ENCODE results near the gene KCNQ1. TPM values are rescaled to one million over a fixed set of nuclear protein-coding genes. Genes with fewer than 3 reads are reported as not detected.
A peak's percentile ranks its signal among the peaks of the same experiment; 100 is the strongest.

The KCNQ1 gene
- total and polyA plus RNA-seq, 7 experiments from 2014 or later, result 14.7 to 46.4 (median 36.9) TPM

DNA sequence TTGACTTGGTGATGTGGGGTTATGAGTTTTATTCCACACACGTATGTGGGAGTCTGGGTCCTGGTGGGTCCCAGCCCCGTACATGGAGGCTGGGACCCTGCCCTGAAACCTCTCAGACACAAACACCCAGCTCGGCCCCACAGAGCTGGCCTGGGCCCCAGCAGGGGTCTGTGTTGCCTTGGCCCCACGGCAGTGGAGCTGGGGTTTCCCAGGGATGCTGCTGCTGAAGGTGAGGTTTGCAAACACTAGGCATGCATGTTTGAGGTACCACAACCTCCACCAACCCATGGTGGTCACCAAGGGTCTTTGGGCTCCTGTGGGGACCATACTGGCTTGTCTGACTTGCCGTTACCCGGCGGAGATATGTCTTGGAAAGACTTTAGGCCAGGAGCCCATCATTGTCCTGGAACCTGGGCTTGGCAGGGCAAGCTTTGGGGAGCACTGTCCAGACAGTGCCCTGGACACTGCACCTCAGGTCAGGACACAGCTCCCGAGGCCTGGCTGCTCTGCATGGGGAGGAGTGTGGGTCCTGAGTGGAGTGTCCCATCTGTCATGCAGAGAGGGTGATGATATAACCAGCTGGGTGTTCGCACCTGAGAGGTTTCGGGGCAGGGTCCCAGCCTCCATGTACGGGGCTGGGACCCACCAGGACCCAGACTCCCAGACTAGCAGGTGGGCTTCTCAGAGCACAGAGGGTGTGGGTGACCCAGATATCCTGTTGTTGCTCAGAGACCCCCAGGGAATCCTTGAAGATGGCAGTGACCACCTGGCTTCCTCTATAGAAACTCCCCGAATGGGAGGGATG is 63.3 kb downstream of the KCNQ1 start:
- H3K4me3 Mint-ChIP-seq, result no peak overlapping the region
- Histone ChIP-seq H3K9me3 (ENCODE audit: control insufficient read depth in 2 of 3, low read length in 3 of 3) (no peaks in the 10 kb centered on the region), H3K36me3 (ENCODE audit: control insufficient read depth in 2 of 3, insufficient read depth in 3 of 3, low read length in 3 of 3) (no peaks in the 10 kb centered on the region), H3K27ac (ENCODE audit: low read depth, low read length) (no peak overlapping the region), H3K27me3 (ENCODE audit: control insufficient read depth in 2 of 2, insufficient read depth in 2 of 2, low read length in 2 of 2) (no peaks in the 10 kb centered on the region), H3K4me1 (ENCODE audit: control insufficient read depth in 2 of 2, insufficient read depth in 2 of 2, low read length in 2 of 2) (no peaks in the 10 kb centered on the region), H3K4me3 (ENCODE audit: low read length) (no peak overlapping the region)
- H3K27ac Mint-ChIP-seq, result no peak overlapping the region
- POLR2A ChIA-PET, result no interaction called here
- ATAC-seq (no peak), DNase-seq (no peak)
- peaks cover 0 to 2% (median 0%) of the 10 kb centered on the region in 5 donors for H3K27me3 Mint-ChIP-seq
- peaks cover 5 to 54% (median 38%) of the 10 kb centered on the region in 7 donors for H3K4me1 Mint-ChIP-seq
- H3K9me3 Mint-ChIP-seq, result peaks cover 0 to 2% (median 0%) of the 10 kb centered on the region in 11 donors
- CTCF ChIA-PET, result interaction anchor here (0.7 kb wide), 1 partner anchor 22 kb away, joined by 3 read pairs; no protein-coding TSS in a partner anchor
- H3K36me3 Mint-ChIP-seq, result peaks cover 0 to 4% (median 0%) of the 10 kb centered on the region in 5 donors
- intact Hi-C loops (cut with micrococcal nuclease), result no loop called here

DNA sequence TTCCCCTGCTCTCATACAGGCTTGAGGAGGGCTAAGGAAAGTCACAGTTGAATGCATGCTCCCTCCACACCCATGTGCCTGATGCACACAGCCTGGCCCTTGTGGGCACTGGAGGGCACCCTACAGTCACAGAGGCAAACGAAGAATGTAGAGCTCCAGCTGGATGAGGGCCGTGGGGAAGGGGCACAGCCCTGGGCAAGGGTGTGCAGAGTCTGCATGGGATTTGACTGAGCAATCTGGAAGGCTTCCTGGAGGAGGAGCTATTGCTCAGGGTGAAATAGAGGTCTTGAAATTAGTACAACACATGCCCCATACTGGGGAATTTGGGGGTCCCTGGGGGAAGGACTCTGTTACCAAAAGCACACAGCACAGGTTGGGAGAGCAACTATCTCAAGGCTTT is 64.0 kb downstream of the KCNQ1 start:
- Mint-ChIP-seq H3K4me3 (no peak overlapping the region), H3K27me3 (peaks cover 0 to 2% (median 0%) of the 10 kb centered on the region in 5 donors), H3K4me1 (peaks cover 5 to 51% (median 37%) of the 10 kb centered on the region in 7 donors), H3K36me3 (peaks cover 0 to 4% (median 0%) of the 10 kb centered on the region in 5 donors), H3K27ac (peak overlapping the region in 2 of 9 donors; percentile 32 to 54), H3K9me3 (peaks cover 0 to 2% (median 0%) of the 10 kb centered on the region in 11 donors)
- DNase-seq (no peak), ATAC-seq (no peak)
- Histone ChIP-seq H3K9me3 (ENCODE audit: control insufficient read depth in 2 of 3, low read length in 3 of 3) (no peaks in the 10 kb centered on the region), H3K36me3 (ENCODE audit: control insufficient read depth in 2 of 3, insufficient read depth in 3 of 3, low read length in 3 of 3) (no peaks in the 10 kb centered on the region), H3K27ac (ENCODE audit: low read depth, low read length) (no peak overlapping the region), H3K27me3 (ENCODE audit: control insufficient read depth in 2 of 2, insufficient read depth in 2 of 2, low read length in 2 of 2) (no peaks in the 10 kb centered on the region), H3K4me1 (ENCODE audit: control insufficient read depth in 2 of 2, insufficient read depth in 2 of 2, low read length in 2 of 2) (no peaks in the 10 kb centered on the region), H3K4me3 (ENCODE audit: low read length) (no peak overlapping the region)
- ChIA-PET CTCF (interaction anchor here (0.7 kb wide), 1 partner anchor 22 kb away, joined by 3 read pairs; no protein-coding TSS in a partner anchor), POLR2A (no interaction called here)
- intact Hi-C loops (cut with micrococcal nuclease), result no loop called here

DNA sequence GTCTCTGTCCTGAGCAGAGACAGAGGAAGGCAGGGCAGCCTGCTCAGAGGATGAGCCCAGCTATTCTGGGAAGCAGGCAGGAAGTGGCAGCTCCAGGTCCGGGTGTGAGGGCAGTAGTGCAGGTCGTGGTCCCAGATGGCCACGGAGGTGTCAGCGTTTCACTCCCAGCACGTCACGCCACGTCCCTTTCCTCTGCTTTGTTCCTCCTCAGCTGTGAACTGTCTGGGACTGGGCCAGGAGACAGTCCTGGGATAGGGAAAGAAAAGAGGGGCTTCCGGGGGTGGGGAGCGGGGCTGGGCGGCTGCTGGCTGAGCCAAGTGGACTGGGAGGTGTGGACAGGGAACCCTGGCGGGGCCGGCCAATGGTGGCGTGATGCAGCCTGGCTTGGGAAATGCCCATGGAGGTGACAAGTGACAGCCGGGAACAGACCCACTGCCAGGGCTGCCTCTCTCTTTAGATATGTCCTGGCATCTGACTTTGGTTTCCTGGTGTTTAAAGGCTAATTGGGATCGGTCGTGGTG is 64.7 kb downstream of the KCNQ1 start:
- intact Hi-C loops (cut with micrococcal nuclease), result no loop called here
- Histone ChIP-seq H3K27me3 (ENCODE audit: control insufficient read depth in 2 of 2, insufficient read depth in 2 of 2, low read length in 2 of 2) (no peaks in the 10 kb centered on the region), H3K4me1 (ENCODE audit: control insufficient read depth in 2 of 2, insufficient read depth in 2 of 2, low read length in 2 of 2) (no peaks in the 10 kb centered on the region), H3K36me3 (ENCODE audit: control insufficient read depth in 2 of 3, insufficient read depth in 3 of 3, low read length in 3 of 3) (no peaks in the 10 kb centered on the region), H3K27ac (ENCODE audit: low read depth, low read length) (no peak overlapping the region), H3K4me3 (ENCODE audit: low read length) (no peak overlapping the region), H3K9me3 (ENCODE audit: control insufficient read depth in 2 of 3, low read length in 3 of 3) (no peaks in the 10 kb centered on the region)
- peaks cover 0 to 4% (median 0%) of the 10 kb centered on the region in 5 donors for H3K36me3 Mint-ChIP-seq
- peaks cover 5 to 47% (median 37%) of the 10 kb centered on the region in 7 donors for H3K4me1 Mint-ChIP-seq
- peak overlapping the region in 1 of 10 donors; percentile 29 for H3K4me3 Mint-ChIP-seq
- DNase-seq, result peak in 1 of 9 donors; percentile 14
- peaks cover 0 to 2% (median 0%) of the 10 kb centered on the region in 5 donors for H3K27me3 Mint-ChIP-seq
- peaks cover 0 to 2% (median 0%) of the 10 kb centered on the region in 11 donors for H3K9me3 Mint-ChIP-seq
- CTCF ChIA-PET, result interaction anchor here (0.7 kb wide), 1 partner anchor 1582 kb away, joined by 3 read pairs; no protein-coding TSS in a partner anchor
- peak overlapping the region in 2 of 9 donors; percentile 12 to 14 for H3K27ac Mint-ChIP-seq
- no peak for ATAC-seq
- POLR2A ChIA-PET, result no interaction called here

DNA sequence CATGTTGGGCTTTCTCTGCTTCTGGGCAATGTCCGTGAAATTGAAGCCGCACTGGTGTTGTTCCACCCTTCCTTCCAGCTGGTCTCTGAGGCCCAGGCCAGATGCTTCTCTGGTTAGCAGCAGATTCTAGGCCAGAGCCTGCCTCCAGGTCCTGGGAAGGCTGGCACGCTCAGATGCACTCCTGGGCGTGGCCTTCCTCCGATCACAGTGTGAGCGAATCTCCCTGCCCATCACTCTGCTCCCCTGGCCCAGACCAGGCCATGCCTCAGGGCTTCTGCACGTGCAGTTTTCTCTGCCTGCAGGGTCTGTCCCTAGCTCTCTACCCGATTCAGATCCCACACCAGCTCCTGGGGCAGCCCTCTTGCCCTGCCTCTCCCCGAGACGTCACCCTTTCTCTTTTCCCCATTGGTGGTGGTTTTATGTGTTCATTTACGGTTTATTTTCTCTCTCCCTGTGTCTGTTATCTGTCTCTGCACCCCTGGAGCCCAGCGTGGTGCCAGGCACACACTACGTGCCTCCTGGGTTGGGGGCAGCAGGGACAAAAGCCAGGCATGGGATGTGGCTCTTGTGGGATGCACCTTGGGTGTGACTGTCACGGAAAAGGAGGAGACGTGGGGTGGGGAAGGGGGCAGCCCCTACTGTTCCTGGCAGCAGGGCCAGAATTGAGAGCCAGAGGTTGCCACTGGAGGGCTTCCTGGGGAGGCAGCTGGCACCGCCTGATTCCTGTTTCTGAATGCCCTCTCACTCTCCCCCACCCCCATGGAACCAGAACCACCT is 66.0 kb downstream of the KCNQ1 start:
- Mint-ChIP-seq H3K4me1 (peaks cover 5 to 37% (median 27%) of the 10 kb centered on the region in 7 donors), H3K4me3 (no peak overlapping the region), H3K36me3 (peaks cover 0 to 4% (median 0%) of the 10 kb centered on the region in 5 donors), H3K9me3 (no peaks in the 10 kb centered on the region), H3K27me3 (no peaks in the 10 kb centered on the region), H3K27ac (peak overlapping the region in 5 of 9 donors; percentile 19 to 65 (median 59))
- CTCF ChIA-PET, result no interaction called here
- Histone ChIP-seq H3K27me3 (ENCODE audit: control insufficient read depth in 2 of 2, insufficient read depth in 2 of 2, low read length in 2 of 2) (no peaks in the 10 kb centered on the region), H3K4me3 (ENCODE audit: low read length) (no peak overlapping the region), H3K9me3 (ENCODE audit: control insufficient read depth in 2 of 3, low read length in 3 of 3) (no peaks in the 10 kb centered on the region), H3K4me1 (ENCODE audit: control insufficient read depth in 2 of 2, insufficient read depth in 2 of 2, low read length in 2 of 2) (no peaks in the 10 kb centered on the region), H3K36me3 (ENCODE audit: control insufficient read depth in 2 of 3, insufficient read depth in 3 of 3, low read length in 3 of 3) (no peaks in the 10 kb centered on the region), H3K27ac (ENCODE audit: low read depth, low read length) (no peak overlapping the region)
- POLR2A ChIA-PET, result interaction anchor here (0.7 kb wide), 1 partner anchor 40 kb away, joined by 3 read pairs; no protein-coding TSS in a partner anchor
- intact Hi-C loops (cut with micrococcal nuclease), result no loop called here
- ATAC-seq, result no peak
- DNase-seq, result peak in 1 of 9 donors; percentile 16

DNA sequence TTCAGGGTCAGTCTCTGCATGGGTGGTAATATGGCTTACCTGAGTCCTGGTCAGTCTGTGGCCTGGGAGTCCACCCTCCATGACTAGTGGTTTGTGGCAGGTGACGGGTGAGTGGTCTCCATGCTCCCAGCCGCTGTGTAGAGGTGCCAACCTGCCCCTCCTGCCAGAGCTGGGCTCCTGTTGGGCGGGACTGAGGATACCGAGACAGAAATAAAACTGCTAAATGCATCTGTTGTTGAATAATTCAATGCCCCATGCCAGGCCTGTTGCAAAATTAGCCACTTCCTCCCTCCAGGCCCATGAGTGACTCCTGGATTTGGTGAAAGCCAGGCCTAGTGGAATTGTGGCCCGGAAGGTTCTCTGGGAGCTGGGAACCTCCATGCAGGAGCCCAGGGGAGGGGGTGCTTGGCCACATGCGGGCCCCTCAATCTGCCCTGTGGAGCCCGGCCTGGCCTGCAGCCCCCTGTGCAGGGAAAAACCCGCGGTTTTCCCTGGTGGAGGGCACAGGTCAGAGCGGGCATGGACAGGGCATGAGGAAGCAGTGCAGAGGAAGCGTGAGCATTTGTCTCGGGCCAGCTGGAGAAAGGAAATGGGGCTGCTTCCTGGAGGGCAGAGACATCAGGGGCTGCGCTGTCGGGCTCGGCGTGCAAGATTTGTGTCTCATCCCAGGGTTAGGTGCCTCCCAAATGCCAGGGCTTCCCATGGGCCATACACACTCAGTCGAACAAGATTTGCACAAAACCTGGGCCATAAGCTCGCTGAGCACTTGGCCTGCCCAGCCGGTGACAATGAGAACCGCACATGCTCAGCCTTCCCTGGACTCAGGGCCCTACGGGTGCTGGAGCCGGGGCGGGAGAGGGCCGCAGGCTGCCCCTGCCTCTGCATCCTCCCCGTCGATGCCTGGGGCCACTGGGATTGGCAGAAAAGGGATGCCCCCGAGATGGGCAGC is 66.9 kb downstream of the KCNQ1 start:
- DNase-seq (peak in 1 of 9 donors; percentile 16), ATAC-seq (peak; percentile 60)
- no peaks in the 10 kb centered on the region for H3K9me3 ChIP-seq (ENCODE audit: control insufficient read depth in 2 of 3, low read length in 3 of 3)
- H3K36me3 ChIP-seq (ENCODE audit: control insufficient read depth in 2 of 3, insufficient read depth in 3 of 3, low read length in 3 of 3), result no peaks in the 10 kb centered on the region
- POLR2A ChIA-PET, result no interaction called here
- Mint-ChIP-seq H3K9me3 (no peaks in the 10 kb centered on the region), H3K36me3 (peaks cover 0 to 2% (median 0%) of the 10 kb centered on the region in 5 donors), H3K27ac (peak overlapping the region in 1 of 9 donors; percentile 8), H3K27me3 (no peaks in the 10 kb centered on the region), H3K4me3 (no peak overlapping the region), H3K4me1 (peaks cover 5 to 28% (median 24%) of the 10 kb centered on the region in 7 donors)
- no peaks in the 10 kb centered on the region for H3K4me1 ChIP-seq (ENCODE audit: control insufficient read depth in 2 of 2, insufficient read depth in 2 of 2, low read length in 2 of 2)
- no peaks in the 10 kb centered on the region for H3K27me3 ChIP-seq (ENCODE audit: control insufficient read depth in 2 of 2, insufficient read depth in 2 of 2, low read length in 2 of 2)
- H3K4me3 ChIP-seq (ENCODE audit: low read length), result no peak overlapping the region
- intact Hi-C loops (cut with micrococcal nuclease), result no loop called here
- no peak overlapping the region for H3K27ac ChIP-seq (ENCODE audit: low read depth, low read length)
- CTCF ChIA-PET, result no interaction called here

Data from naive thymus-derived CD4-positive, alpha-beta T cell (primary cell).